SK-N-MC (cell line): ENCODE results near the gene FAM9C.
"Not testable (repeated sequence)": the region's sequence is repeated elsewhere in the genome, so short reads cannot be mapped to it uniquely, and the experiment has no call there.

Experiments
- DNase-seq: peaks from one replicate; pipeline ENCODE4 v3.0.0-alpha.2; 2011; ENCODE audit warnings: low read depth, low spot score
- H3K27ac ChIP-seq: fragments of 200-600 bp; sonication (generic); 2 replicates; pipeline ENCODE4 v1.5.1; 2016; ENCODE audit warnings: mixed run types
- H3K36me3 ChIP-seq: fragments of 200-600 bp; sonication (generic); 2 replicates; pipeline ENCODE4 v1.6.1; 2017; ENCODE audit warnings: antibody characterized with exemption, low read length, mixed read lengths; ENCODE audit not compliant: insufficient read depth
- H3K4me3 ChIP-seq: fragments of 200-600 bp; sonication (generic); 2 replicates; pipeline ENCODE4 v1.5.1; 2016
- H3K9ac ChIP-seq: fragments of 200-600 bp; sonication (generic); 2 replicates; pipeline ENCODE4 v1.8.0; 2017; ENCODE audit warnings: mixed run types, mixed read lengths; ENCODE audit not compliant: insufficient read length
- H3K9me3 ChIP-seq: fragments of 200-600 bp; sonication (generic); 2 replicates; pipeline ENCODE4 v1.6.1; 2017; ENCODE audit warnings: low read depth, mild to moderate bottlenecking, antibody characterized with exemption, low read length, moderate library complexity, mixed read lengths
- EZH2 ChIP-seq: fragments of 200-600 bp; sonication (generic); IDR thresholded peaks from one replicate; pipeline ENCODE4 v1.6.1; 2017; ENCODE audit warnings: antibody characterized with exemption
- FOXP2 ChIP-seq: optimal IDR thresholded peaks from 2 replicates; pipeline ENCODE3; 2011; ENCODE audit warnings: mild to moderate bottlenecking, moderate library complexity; ENCODE audit not compliant: insufficient read depth; ENCODE audit errors: extremely low read length, control extremely low read depth
- POLR2AphosphoS5 ChIP-seq: IDR thresholded peaks from 2 replicates; pipeline ENCODE4 v1.6.1; 2012; ENCODE audit warnings: mild to moderate bottlenecking, low read depth, low read length, borderline replicate concordance

Gene FAM9C

GRCh38 chrX:13026877-13027652 lies 17.4 kb downstream of the FAM9C start:
- no peak overlapping the region for H3K27ac ChIP-seq
- no peak overlapping the region for H3K4me3 ChIP-seq
- no peaks in the 10 kb centered on the region for H3K36me3 ChIP-seq
- no peak overlapping the region for H3K9ac ChIP-seq
- no peak for TF ChIP-seq POLR2AphosphoS5
- no peak for TF ChIP-seq FOXP2
- no peak for TF ChIP-seq EZH2
- DNase-seq, result no peak
- H3K9me3 ChIP-seq, result no peaks in the 10 kb centered on the region

GRCh38 chrX:13024986-13025385 lies 19.4 kb downstream of the FAM9C start:
- no peak overlapping the region for H3K9ac ChIP-seq
- no peak overlapping the region for H3K4me3 ChIP-seq
- no peaks in the 10 kb centered on the region for H3K9me3 ChIP-seq
- H3K36me3 ChIP-seq, result no peaks in the 10 kb centered on the region
- H3K27ac ChIP-seq, result no peak overlapping the region
- no peak for TF ChIP-seq POLR2AphosphoS5
- no peak for DNase-seq

- no peak for TF ChIP-seq FOXP2
- no peak for TF ChIP-seq EZH2
- Histone ChIP-seq H3K36me3 (no peaks in the 10 kb centered on the region), H3K9ac (no peak overlapping the region), H3K9me3 (no peaks in the 10 kb centered on the region), H3K4me3 (no peak overlapping the region), H3K27ac (no peak overlapping the region)
- DNase-seq, result no peak
These were observed 20.4 kb downstream of the FAM9C start for GRCh38 chrX:13023979-13024378.

GRCh38 chrX:13023567-13023966 lies 20.9 kb downstream of the FAM9C start:
- Histone ChIP-seq H3K4me3 (no peak overlapping the region), H3K9ac (no peak overlapping the region), H3K27ac (no peak overlapping the region), H3K9me3 (no peaks in the 10 kb centered on the region), H3K36me3 (no peaks in the 10 kb centered on the region)
- DNase-seq, result no peak
- TF ChIP-seq EZH2 (no peak), POLR2AphosphoS5 (no peak)

- no peak for DNase-seq
- no peak for TF ChIP-seq POLR2AphosphoS5
- H3K4me3 ChIP-seq, result no peak overlapping the region
- no peak overlapping the region for H3K27ac ChIP-seq
- no peaks in the 10 kb centered on the region for H3K36me3 ChIP-seq
- no peaks in the 10 kb centered on the region for H3K9me3 ChIP-seq
- H3K9ac ChIP-seq, result no peak overlapping the region
These were observed 21.5 kb downstream of the FAM9C start for GRCh38 chrX:13022926-13023325.

- not testable (repeated sequence) for H3K9me3 ChIP-seq, H3K4me3 ChIP-seq, H3K36me3 ChIP-seq, H3K9ac ChIP-seq, H3K27ac ChIP-seq, DNase-seq
These were observed 27.7 kb downstream of the FAM9C start for GRCh38 chrX:13016731-13017130.

- Histone ChIP-seq H3K9ac (no peak overlapping the region), H3K4me3 (no peak overlapping the region), H3K36me3 (no peaks in the 10 kb centered on the region), H3K27ac (no peak overlapping the region), H3K9me3 (no peaks in the 10 kb centered on the region)
- no peak for DNase-seq
- TF ChIP-seq POLR2AphosphoS5 (no peak), FOXP2 (no peak), EZH2 (no peak)
These were observed 28.7 kb downstream of the FAM9C start for GRCh38 chrX:13015536-13016236.

- Histone ChIP-seq H3K36me3 (no peaks in the 10 kb centered on the region), H3K27ac (no peak overlapping the region), H3K4me3 (no peak overlapping the region), H3K9me3 (no peaks in the 10 kb centered on the region), H3K9ac (no peak overlapping the region)
- no peak for DNase-seq
- no peak for TF ChIP-seq POLR2AphosphoS5
- TF ChIP-seq EZH2, result no peak
- TF ChIP-seq FOXP2, result no peak
These were observed 30.0 kb downstream of the FAM9C start for GRCh38 chrX:13014111-13015096.
